SU-DHL-6 (cell line): ENCODE data around the gene HASPIN.

Experiments used
- CTCF ChIP-seq: fragments of 200-600 bp; sonication (generic); IDR thresholded peaks from one replicate; pipeline ENCODE4 v1.5.1; 2017; ENCODE audit warnings: antibody characterized with exemption, mild to moderate bottlenecking, low read length, moderate library complexity; ENCODE audit not compliant: insufficient read depth, poor library complexity, severe bottlenecking
- EZH2phosphoT487 ChIP-seq: fragments of 200-600 bp; sonication (generic), shearing (Covaris generic); conservative IDR thresholded peaks from 2 replicates; pipeline ENCODE4 v1.6.1; 2018; ENCODE audit warnings: mild to moderate bottlenecking, antibody characterized with exemption, low read length, moderate library complexity, mixed read lengths

- no peak for TF ChIP-seq CTCF
- TF ChIP-seq EZH2phosphoT487 = no peak
These were observed 44.6 kb downstream of the HASPIN start for GRCh38 chr17:3768341-3768740.
